NB4 (cell line): Measurements from ENCODE around the gene THG1L.

Experiments used
- CTCF ChIP-seq: IDR thresholded peaks from one replicate; pipeline ENCODE4 v1.5.1; 2012; ENCODE audit warnings: low read depth, low read length
- MAX ChIP-seq: IDR thresholded peaks from 2 replicates; pipeline ENCODE4 v1.6.1; 2011; ENCODE audit warnings: low read depth, low read length
- MYC ChIP-seq: IDR thresholded peaks from 2 replicates; pipeline ENCODE4 v1.6.1; 2011; ENCODE audit warnings: low read depth, low read length
- POLR2A ChIP-seq: IDR thresholded peaks from 2 replicates; pipeline ENCODE4 v1.6.1; 2011; ENCODE audit warnings: mild to moderate bottlenecking; ENCODE audit not compliant: insufficient read length; ENCODE audit errors: extremely low read depth

- TF ChIP-seq CTCF (no peak), POLR2A (no peak), MAX (no peak), MYC (no peak)
Observed at GRCh38 chr5:157690690-157691433, 40.4 kb upstream of the THG1L start.
